HEK293 (cell line): ENCODE measurements around the gene L3MBTL4.
A peak's percentile ranks its signal among the peaks of the same experiment; 100 is the strongest.
"Not testable (repeated sequence)": the region's sequence is repeated elsewhere in the genome, so short reads cannot be mapped to it uniquely, and the experiment has no call there.

Experiments used
- CTCF ChIA-PET: fragments of 350-600 bp; formaldehyde crosslinking; extraction: SDS; loops from one replicate; lab custom pipeline; 2021; ENCODE audit warnings: antibody characterized with exemption; lab: Yijun Ruan, JAX
- POLR2A ChIA-PET: fragments of 300-600 bp; formaldehyde crosslinking; extraction: SDS; loops from one replicate; lab custom pipeline; 2020; ENCODE audit warnings: antibody characterized with exemption, inconsistent platforms; lab: Yijun Ruan, JAX
- H3K27ac ChIP-seq: fragments of 200-500 bp; sonication (Bioruptor generic); 2 replicates; pipeline ENCODE4 v1.5.1; 2014; ENCODE audit warnings: low read depth, low read length, control low read depth, inconsistent platforms; ENCODE audit errors: extremely low read depth
- H3K36me3 ChIP-seq, 2 experiments: fragments of 200-500 bp in 1 of 2; sonication (Bioruptor generic) in 1 of 2; 1 replicate in 1 of 2; 2 replicates in 1 of 2; pipeline ENCODE4 v1.5.1; 2014 to 2017; ENCODE audit warnings: inconsistent platforms in 2 of 2, low read length in 2 of 2; ENCODE audit not compliant: control insufficient read depth in 2 of 2, insufficient read depth in 1 of 2
- H3K4me1 ChIP-seq: fragments of 200-500 bp; sonication (Bioruptor generic); 2 replicates; pipeline ENCODE4 v1.5.1; 2014; ENCODE audit warnings: mild to moderate bottlenecking, low read length, inconsistent platforms; ENCODE audit not compliant: control insufficient read depth, insufficient read depth
- H3K4me3 ChIP-seq: 2 replicates; pipeline ENCODE4 v1.5.1; 2011; ENCODE audit warnings: low read depth, mild to moderate bottlenecking, control low read depth, low read length, moderate library complexity
- H3K9me3 ChIP-seq: fragments of 200-500 bp; sonication (Bioruptor generic); 2 replicates; pipeline ENCODE4 v1.5.1; 2014; ENCODE audit warnings: low read depth, low read length, inconsistent platforms; ENCODE audit not compliant: control insufficient read depth, insufficient read depth
- FEZF1 ChIP-seq: fragments of 450-650 bp; formaldehyde crosslinking; IDR thresholded peaks from 2 replicates; pipeline ENCODE4 v1.5.1; 2016; ENCODE audit warnings: missing biosample characterization, missing genetic modification characterization
- GFI1B ChIP-seq: fragments of 450-650 bp; formaldehyde crosslinking; IDR thresholded peaks from 2 replicates; pipeline ENCODE4 v1.5.1; 2016; ENCODE audit warnings: missing biosample characterization, missing genetic modification characterization
- OVOL3 ChIP-seq: fragments of 450-650 bp; formaldehyde crosslinking; IDR thresholded peaks from 2 replicates; pipeline ENCODE4 v1.5.1; 2016; ENCODE audit warnings: missing biosample characterization, missing genetic modification characterization
- ZBTB17 ChIP-seq: fragments of 450-650 bp; formaldehyde crosslinking; IDR thresholded peaks from 2 replicates; pipeline ENCODE4 v1.5.1; 2016; ENCODE audit warnings: missing biosample characterization, missing genetic modification characterization
- ZEB2 ChIP-seq: fragments of 450-650 bp; formaldehyde crosslinking; IDR thresholded peaks from 2 replicates; pipeline ENCODE4 v1.5.1; 2016; ENCODE audit warnings: missing biosample characterization, missing genetic modification characterization
- ZNF140 ChIP-seq: fragments of 450-650 bp; formaldehyde crosslinking; IDR thresholded peaks from 2 replicates; pipeline ENCODE4 v1.5.1; 2016; ENCODE audit warnings: missing biosample characterization, missing genetic modification characterization
- ZNF157 ChIP-seq: fragments of 450-650 bp; formaldehyde crosslinking; IDR thresholded peaks from 2 replicates; pipeline ENCODE4 v1.5.1; 2016; ENCODE audit warnings: missing biosample characterization, missing genetic modification characterization
- ZNF169 ChIP-seq: fragments of 450-650 bp; formaldehyde crosslinking; IDR thresholded peaks from 2 replicates; pipeline ENCODE4 v1.5.1; 2016; ENCODE audit warnings: missing biosample characterization, missing genetic modification characterization
- ZNF19 ChIP-seq: fragments of 450-650 bp; formaldehyde crosslinking; IDR thresholded peaks from 2 replicates; pipeline ENCODE4; 2016; ENCODE audit warnings: missing biosample characterization, missing genetic modification characterization, low read depth
- ZNF324 ChIP-seq: fragments of 450-650 bp; formaldehyde crosslinking; IDR thresholded peaks from 2 replicates; pipeline ENCODE4 v1.5.1; 2016; ENCODE audit warnings: missing biosample characterization, missing genetic modification characterization
- ZNF350 ChIP-seq: fragments of 450-650 bp; formaldehyde crosslinking; IDR thresholded peaks from 2 replicates; pipeline ENCODE4 v1.5.0; 2017; ENCODE audit warnings: missing biosample characterization, mild to moderate bottlenecking, missing genetic modification characterization
- ZNF426 ChIP-seq: fragments of 450-650 bp; formaldehyde crosslinking; IDR thresholded peaks from 2 replicates; pipeline ENCODE4 v1.5.1; 2017; ENCODE audit warnings: missing biosample characterization, missing genetic modification characterization, mild to moderate bottlenecking, inconsistent platforms, moderate library complexity
- ZNF561 ChIP-seq: fragments of 450-650 bp; IDR thresholded peaks from 2 replicates; pipeline ENCODE4 v1.5.1; 2018; ENCODE audit warnings: missing biosample characterization, missing genetic modification characterization, borderline replicate concordance
- ZNF629 ChIP-seq: fragments of 450-650 bp; formaldehyde crosslinking; IDR thresholded peaks from 2 replicates; pipeline ENCODE4 v1.5.1; 2017; ENCODE audit warnings: missing biosample characterization, missing genetic modification characterization
- ZNF837 ChIP-seq: fragments of 450-650 bp; formaldehyde crosslinking; IDR thresholded peaks from 2 replicates; pipeline ENCODE4 v1.5.1; 2016; ENCODE audit warnings: missing biosample characterization, missing genetic modification characterization
- TF ChIP-seq, protein P1 (sequence below): fragments of 450-650 bp; formaldehyde crosslinking; IDR thresholded peaks from 2 replicates; pipeline ENCODE4 v1.5.1; 2016; ENCODE audit warnings: missing biosample characterization, missing genetic modification characterization
- TF ChIP-seq, protein P2 (sequence below): fragments of 450-650 bp; formaldehyde crosslinking; IDR thresholded peaks from 2 replicates; pipeline ENCODE4 v1.5.1; 2017; ENCODE audit warnings: missing biosample characterization, missing genetic modification characterization

The L3MBTL4 gene

DNA sequence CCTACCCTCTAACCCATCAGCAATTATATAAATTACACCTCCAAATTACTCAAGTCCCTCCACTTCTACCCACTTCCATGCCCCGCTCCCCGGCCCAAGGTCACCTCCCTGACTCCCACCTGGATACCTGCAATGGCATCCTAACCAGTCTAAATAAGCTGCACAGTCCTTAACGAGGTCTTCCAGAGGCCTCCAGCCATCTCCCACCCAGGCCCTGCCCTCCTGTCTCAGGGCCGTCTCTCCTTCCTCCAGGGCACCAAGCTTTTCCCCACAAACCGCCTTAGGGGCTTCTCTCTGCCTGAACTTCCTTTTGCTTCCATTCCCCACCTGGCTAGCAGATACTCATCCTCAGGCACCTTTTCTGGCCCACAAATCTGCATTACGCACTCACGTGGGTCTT, 4.8 kb downstream of the L3MBTL4 start:
- TF ChIP-seq ZNF140 (tag by site-specific recombination) (no peak), ZNF350 (tag by site-specific recombination) (no peak), ZNF324 (tag by site-specific recombination) (no peak), ZNF157 (tag by site-specific recombination) (no peak), ZNF426 (no peak), ZNF561 (tag by site-specific recombination) (no peak), OVOL3 (no peak), FEZF1 (tag by site-specific recombination) (no peak), GFI1B (tag by site-specific recombination) (no peak), ZNF169 (tag by site-specific recombination) (no peak), ZNF837 (tag by site-specific recombination) (no peak), ZNF629 (tag by site-specific recombination) (no peak)
- TF ChIP-seq, protein P1, sequence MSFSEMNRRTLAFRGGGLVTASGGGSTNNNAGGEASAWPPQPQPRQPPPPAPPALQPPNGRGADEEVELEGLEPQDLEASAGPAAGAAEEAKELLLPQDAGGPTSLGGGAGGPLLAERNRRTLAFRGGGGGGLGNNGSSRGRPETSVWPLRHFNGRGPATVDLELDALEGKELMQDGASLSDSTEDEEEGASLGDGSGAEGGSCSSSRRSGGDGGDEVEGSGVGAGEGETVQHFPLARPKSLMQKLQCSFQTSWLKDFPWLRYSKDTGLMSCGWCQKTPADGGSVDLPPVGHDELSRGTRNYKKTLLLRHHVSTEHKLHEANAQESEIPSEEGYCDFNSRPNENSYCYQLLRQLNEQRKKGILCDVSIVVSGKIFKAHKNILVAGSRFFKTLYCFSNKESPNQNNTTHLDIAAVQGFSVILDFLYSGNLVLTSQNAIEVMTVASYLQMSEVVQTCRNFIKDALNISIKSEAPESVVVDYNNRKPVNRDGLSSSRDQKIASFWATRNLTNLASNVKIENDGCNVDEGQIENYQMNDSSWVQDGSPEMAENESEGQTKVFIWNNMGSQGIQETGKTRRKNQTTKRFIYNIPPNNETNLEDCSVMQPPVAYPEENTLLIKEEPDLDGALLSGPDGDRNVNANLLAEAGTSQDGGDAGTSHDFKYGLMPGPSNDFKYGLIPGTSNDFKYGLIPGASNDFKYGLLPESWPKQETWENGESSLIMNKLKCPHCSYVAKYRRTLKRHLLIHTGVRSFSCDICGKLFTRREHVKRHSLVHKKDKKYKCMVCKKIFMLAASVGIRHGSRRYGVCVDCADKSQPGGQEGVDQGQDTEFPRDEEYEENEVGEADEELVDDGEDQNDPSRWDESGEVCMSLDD (tag by site-specific recombination): no peak
- TF ChIP-seq, all 188 proteins: peak for 0
- POLR2A ChIA-PET: no interaction called here

DNA sequence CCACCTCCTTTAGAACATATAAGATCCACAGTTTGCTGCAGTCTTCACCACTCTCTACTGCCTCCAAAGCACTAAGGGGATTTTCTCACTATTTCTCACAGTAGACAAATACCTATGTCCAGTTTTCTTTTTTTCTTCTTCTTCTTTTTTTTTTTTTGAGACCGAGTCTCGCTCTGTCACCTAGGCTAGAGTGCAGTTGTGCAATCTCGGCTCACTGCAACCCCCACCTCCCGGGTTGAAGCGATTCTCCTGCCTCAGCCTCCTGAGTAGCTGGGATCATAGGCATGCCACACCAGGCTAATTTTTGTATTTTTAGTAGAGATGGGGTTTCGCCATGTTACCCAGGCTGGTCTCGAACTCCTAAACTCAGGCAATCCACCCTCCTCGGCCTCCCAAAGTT, 6.2 kb downstream of the L3MBTL4 start:
- CTCF ChIA-PET, H3K36me3 ChIP-seq, H3K4me3 ChIP-seq, H3K9me3 ChIP-seq, POLR2A ChIA-PET, H3K27ac ChIP-seq, H3K4me1 ChIP-seq: not testable (repeated sequence)

More for the DNA sequence above, 4.8 kb downstream of the L3MBTL4 start:
- CTCF ChIA-PET: interaction anchor here (0.6 to 2.6 kb wide), 4 partner anchors 9 to 408 kb away, joined by 3 to 15 read pairs (median 4); no protein-coding TSS in a partner anchor
- Histone ChIP-seq H3K4me1 (peaks cover 4% of the 10 kb centered on the region; the same call in 1 of the 2 replicates), H3K9me3 (no peaks in the 10 kb centered on the region), H3K27ac (no peak overlapping the region), H3K36me3 (no peaks in the 10 kb centered on the region), H3K4me3 (no peak overlapping the region)

DNA sequence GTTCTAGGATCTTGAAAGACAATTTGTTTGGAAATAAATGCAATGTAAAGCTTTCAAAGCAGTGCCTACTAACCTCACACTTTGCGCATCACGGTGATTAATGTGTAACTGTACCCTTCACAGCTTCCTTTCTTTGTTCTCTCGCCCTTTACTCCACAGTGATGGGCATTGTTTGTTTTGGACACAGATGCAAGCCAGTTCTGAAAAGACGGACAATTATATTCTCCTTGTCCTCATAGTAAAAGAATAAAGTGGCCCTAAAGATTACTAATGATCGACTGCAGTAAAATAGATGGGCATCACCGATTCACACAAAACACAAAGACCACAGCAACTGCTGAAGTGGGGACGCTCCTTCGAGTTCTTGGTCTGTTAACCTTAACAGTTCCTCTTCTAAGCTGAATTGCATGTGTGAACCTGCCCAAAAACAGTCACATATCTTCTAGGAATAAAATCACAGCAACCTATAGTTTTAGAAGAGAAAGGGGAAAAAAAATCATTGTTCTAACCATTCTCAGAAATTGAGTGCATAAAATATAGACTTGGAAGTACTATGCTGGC, 7.7 kb downstream of the L3MBTL4 start:
- Histone ChIP-seq H3K36me3 (no peaks in the 10 kb centered on the region), H3K4me1 (peaks cover 2% of the 10 kb centered on the region; the same call in 1 of the 2 replicates), H3K9me3 (no peaks in the 10 kb centered on the region), H3K27ac (no peak overlapping the region), H3K4me3 (no peak overlapping the region)
- TF ChIP-seq ZEB2 (tag by site-specific recombination): no peak
- 0 out of 2 replicates have a peak, but pooled peaks have one; percentile 15 for TF ChIP-seq FEZF1 (tag by site-specific recombination)
- TF ChIP-seq, protein P2, sequence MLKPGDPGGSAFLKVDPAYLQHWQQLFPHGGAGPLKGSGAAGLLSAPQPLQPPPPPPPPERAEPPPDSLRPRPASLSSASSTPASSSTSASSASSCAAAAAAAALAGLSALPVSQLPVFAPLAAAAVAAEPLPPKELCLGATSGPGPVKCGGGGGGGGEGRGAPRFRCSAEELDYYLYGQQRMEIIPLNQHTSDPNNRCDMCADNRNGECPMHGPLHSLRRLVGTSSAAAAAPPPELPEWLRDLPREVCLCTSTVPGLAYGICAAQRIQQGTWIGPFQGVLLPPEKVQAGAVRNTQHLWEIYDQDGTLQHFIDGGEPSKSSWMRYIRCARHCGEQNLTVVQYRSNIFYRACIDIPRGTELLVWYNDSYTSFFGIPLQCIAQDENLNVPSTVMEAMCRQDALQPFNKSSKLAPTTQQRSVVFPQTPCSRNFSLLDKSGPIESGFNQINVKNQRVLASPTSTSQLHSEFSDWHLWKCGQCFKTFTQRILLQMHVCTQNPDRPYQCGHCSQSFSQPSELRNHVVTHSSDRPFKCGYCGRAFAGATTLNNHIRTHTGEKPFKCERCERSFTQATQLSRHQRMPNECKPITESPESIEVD (tag by site-specific recombination): no peak
- no peak for TF ChIP-seq ZNF19 (tag by site-specific recombination)
- TF ChIP-seq ZNF426: no peak
- no peak for TF ChIP-seq ZBTB17 (tag by site-specific recombination)
- ChIA-PET CTCF (interaction anchor here (0.8 to 1.9 kb wide), 2 partner anchors 10 to 516 kb away, joined by 4 to 5 read pairs; no protein-coding TSS in a partner anchor), POLR2A (interaction anchor here (1.7 kb wide), 1 partner anchor 8 kb away, joined by 5 read pairs; the partner anchor contains the start of gene L3MBTL4)
